Measurements from ENCODE around the gene LRRC4B.

LRRC4B gene

GRCh38 chr19:50568728-50569698, 778 bp upstream of the LRRC4B start:
- no peak for DNase-seq
- TF ChIP-seq, protein P1, sequence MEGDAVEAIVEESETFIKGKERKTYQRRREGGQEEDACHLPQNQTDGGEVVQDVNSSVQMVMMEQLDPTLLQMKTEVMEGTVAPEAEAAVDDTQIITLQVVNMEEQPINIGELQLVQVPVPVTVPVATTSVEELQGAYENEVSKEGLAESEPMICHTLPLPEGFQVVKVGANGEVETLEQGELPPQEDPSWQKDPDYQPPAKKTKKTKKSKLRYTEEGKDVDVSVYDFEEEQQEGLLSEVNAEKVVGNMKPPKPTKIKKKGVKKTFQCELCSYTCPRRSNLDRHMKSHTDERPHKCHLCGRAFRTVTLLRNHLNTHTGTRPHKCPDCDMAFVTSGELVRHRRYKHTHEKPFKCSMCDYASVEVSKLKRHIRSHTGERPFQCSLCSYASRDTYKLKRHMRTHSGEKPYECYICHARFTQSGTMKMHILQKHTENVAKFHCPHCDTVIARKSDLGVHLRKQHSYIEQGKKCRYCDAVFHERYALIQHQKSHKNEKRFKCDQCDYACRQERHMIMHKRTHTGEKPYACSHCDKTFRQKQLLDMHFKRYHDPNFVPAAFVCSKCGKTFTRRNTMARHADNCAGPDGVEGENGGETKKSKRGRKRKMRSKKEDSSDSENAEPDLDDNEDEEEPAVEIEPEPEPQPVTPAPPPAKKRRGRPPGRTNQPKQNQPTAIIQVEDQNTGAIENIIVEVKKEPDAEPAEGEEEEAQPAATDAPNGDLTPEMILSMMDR (IDR thresholded peaks at IDR 0.05): no peak
- peak overlapping the region; percentile 79 for H3K4me3 Mint-ChIP-seq
- peaks cover 94% of the 10 kb centered on the region for H3K27me3 Mint-ChIP-seq (ENCODE audit: low read depth, poor library complexity)
- H3K9me3 Mint-ChIP-seq: no peaks in the 10 kb centered on the region
- peaks cover 36% of the 10 kb centered on the region for H3K4me1 Mint-ChIP-seq
- no peaks in the 10 kb centered on the region for H3K36me3 Mint-ChIP-seq (ENCODE audit: low read depth)
- H3K27ac Mint-ChIP-seq: no peak overlapping the region

DNA sequence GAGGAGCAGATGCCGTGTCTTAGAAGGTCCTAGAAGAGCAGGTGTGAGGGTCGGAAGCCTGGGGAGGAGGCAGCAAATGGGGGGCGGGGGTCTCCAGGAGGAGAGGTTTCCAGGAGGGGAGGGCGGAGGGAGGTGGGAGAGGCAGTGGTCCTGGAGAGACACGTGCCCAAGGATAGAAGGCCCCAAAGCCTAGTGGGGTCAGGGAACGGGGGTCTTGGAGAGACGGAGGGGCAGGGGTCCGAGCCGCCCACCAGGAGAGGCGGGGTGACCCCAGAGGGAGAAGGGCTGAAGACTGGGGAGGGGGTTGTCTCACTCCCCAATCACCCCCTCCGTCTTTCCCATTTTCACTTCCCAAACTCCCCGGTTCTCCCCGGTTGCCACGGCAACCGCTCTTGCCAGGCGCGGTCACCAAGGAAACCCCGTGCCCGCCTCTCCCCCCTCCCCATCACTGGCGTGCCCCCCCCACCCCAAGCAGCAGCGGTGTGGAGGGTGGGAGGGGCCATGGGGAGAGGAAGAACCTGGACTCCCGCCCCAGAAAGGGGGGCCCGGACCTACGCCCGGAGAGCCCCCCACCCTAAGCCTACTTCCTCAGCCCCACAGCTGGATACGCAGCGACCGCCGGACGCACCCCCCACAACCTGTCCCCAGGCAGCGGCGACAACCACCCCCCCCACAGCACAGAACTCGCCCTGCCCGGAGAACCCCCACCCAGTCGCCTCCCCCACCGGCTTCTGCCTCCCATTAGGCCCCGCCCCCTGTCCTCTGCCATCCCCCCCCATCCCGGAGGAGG, 988 bp downstream of the LRRC4B start:
- Mint-ChIP-seq H3K4me1 (peaks cover 48% of the 10 kb centered on the region), H3K27ac (no peak overlapping the region), H3K27me3 (ENCODE audit: low read depth, poor library complexity) (peaks cover 97% of the 10 kb centered on the region), H3K4me3 (peak overlapping the region; percentile 79), H3K9me3 (no peaks in the 10 kb centered on the region), H3K36me3 (ENCODE audit: low read depth) (no peaks in the 10 kb centered on the region)
- peak; percentile 45 for DNase-seq
- TF ChIP-seq, protein P1 (IDR thresholded peaks at IDR 0.05): no peak

DNA sequence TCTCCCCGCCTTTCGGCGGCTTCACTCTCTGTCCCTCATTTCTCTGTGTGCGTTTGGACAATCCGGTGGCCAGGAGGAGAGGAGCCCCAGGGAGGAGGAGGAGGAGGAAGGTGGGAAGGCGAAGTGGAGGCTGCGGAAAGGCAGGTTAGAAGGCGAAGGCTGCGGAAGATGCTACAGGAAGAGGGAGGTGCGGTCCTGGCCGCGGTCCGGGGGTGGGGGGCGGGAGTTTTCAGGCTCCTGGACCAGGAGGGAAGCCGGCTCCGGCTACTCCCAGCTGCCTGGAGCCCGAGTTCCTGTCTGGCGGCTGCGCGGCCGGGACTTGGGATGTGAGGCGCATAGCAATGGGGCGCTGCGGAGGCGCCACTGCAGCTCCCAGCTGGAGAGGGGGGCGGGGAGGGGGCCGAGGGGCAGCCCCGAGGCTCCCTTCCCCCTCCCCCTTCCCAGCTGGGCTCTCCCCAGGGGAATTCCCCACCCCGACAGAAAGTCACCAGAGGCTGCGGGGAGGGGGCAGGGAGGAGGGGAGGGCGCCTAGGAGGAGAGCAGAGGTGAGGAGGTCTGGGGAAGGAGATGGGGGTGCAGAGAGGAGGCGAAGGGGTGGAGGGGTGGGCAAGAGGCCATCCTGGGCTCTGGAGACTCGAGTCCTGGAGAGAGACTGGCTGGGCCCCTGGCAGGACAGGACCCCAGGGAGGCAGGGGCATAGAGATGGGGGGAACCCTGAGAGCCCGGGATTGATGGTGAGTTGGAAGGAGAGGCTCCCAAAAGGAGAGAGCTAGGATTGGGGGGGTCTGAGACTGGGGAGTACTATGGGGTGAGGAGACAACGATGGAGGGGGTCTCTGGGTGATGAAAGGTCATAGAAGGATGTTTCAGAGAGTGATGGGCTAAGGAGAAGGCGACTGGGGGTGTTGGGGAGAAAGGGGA, 2.0 kb downstream of the LRRC4B start:
- TF ChIP-seq, protein P1 (IDR thresholded peaks at IDR 0.05): no peak
- Mint-ChIP-seq H3K4me3 (peak overlapping the region; percentile 79), H3K27me3 (ENCODE audit: low read depth, poor library complexity) (peaks cover 91% of the 10 kb centered on the region), H3K36me3 (ENCODE audit: low read depth) (no peaks in the 10 kb centered on the region), H3K27ac (no peak overlapping the region), H3K9me3 (no peaks in the 10 kb centered on the region), H3K4me1 (peaks cover 51% of the 10 kb centered on the region)
- DNase-seq: peak; percentile 57

GRCh38 chr19:50564229-50565105, 3.8 kb downstream of the LRRC4B start:
- Mint-ChIP-seq H3K4me3 (peak overlapping the region; percentile 55), H3K36me3 (ENCODE audit: low read depth) (no peaks in the 10 kb centered on the region), H3K27me3 (ENCODE audit: low read depth, poor library complexity) (peaks cover 88% of the 10 kb centered on the region)

More at GRCh38 chr19:50564229-50565105, 3.8 kb downstream of the LRRC4B start:
- TF ChIP-seq, protein P1 (IDR thresholded peaks at IDR 0.05): no peak
- no peak for DNase-seq
- H3K9me3 Mint-ChIP-seq: no peaks in the 10 kb centered on the region
- peaks cover 56% of the 10 kb centered on the region for H3K4me1 Mint-ChIP-seq
- no peak overlapping the region for H3K27ac Mint-ChIP-seq

All from nephron progenitor cell (in vitro differentiated cells).